HUES48 (cell line): ENCODE data around the gene VSTM4.

ENCODE experiments used
- H3K27ac ChIP-seq: one replicate; pipeline ENCODE4 v1.7.0; 2013; ENCODE audit warnings: low read depth, low read length, inconsistent platforms
- H3K27me3 ChIP-seq: 2 replicates; pipeline ENCODE4 v1.6.1; 2013; ENCODE audit warnings: mild to moderate bottlenecking, low read length; ENCODE audit not compliant: control insufficient read depth, insufficient read depth
- H3K36me3 ChIP-seq: 2 replicates; pipeline ENCODE4 v1.6.1; 2013; ENCODE audit warnings: low read length; ENCODE audit not compliant: control insufficient read depth, insufficient read depth
- H3K4me1 ChIP-seq: 2 replicates; pipeline ENCODE4 v1.6.1; 2013; ENCODE audit warnings: mild to moderate bottlenecking, low read length; ENCODE audit not compliant: control insufficient read depth, insufficient read depth
- H3K4me3 ChIP-seq: 2 replicates; pipeline ENCODE4 v1.5.1; 2013; ENCODE audit warnings: mild to moderate bottlenecking, low read depth, low read length
- H3K9ac ChIP-seq: 2 replicates; pipeline ENCODE4 v1.6.1; 2013; ENCODE audit warnings: mild to moderate bottlenecking, low read depth, low read length, moderate library complexity
- H3K9me3 ChIP-seq: 2 replicates; pipeline ENCODE4 v1.6.1; 2013; ENCODE audit warnings: low read length; ENCODE audit not compliant: control insufficient read depth, insufficient read depth

The VSTM4 gene

DNA sequence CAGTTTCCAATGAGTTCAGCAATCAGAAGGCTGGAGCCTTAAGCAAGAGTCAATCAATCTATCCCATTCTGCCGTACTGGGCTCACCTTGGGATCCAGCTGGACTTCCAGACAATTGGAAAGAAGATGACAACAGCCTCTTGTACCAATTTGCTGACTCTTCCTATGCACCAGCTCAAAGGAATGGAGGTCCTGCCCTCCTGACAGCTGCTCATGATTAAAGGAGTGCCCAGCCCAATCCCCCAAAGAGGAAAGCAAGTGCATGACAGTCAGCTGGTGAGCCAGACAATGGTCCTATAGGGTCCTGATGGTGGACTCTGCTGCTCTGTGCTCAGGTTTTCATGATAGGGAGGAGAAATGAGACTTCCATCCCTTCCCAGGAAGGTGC, 25.1 kb downstream of the VSTM4 start:
- Histone ChIP-seq H3K27me3 (no peaks in the 10 kb centered on the region), H3K4me1 (peaks cover 6% of the 10 kb centered on the region; the same call in 1 of the 2 replicates), H3K36me3 (no peaks in the 10 kb centered on the region), H3K27ac (no peak overlapping the region), H3K9ac (no peak overlapping the region), H3K4me3 (no peak overlapping the region), H3K9me3 (peaks cover 10% of the 10 kb centered on the region; the same call in 1 of the 2 replicates)

DNA sequence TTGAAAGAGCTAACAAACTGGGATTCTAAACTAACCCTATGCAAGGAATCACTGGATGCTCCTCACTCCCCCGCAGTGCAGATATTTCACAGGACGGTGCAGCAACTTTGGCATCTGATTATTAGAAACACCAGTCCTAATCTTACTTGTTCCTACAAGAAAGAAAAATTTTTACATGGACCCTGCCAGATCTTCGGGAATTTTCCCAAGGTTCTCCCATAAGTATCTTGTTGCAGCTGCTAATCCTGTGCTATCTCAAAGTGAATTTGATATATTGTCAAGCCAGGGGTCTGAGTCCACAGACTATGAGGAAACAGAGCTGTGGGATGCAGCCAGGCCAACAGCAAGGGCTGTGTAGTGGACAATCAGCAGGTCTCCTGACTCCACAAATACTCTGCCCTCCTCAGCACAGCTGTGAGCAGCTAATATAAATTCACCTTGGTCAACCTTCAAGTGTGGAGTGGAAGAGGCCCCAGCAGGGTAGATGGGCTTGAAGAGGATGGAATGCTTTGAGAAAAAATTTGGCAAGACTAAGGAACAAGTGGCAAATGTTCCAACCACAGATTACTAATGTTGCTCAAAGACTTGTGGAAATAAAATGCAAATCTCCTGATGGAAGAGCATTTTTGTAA, 25.6 kb downstream of the VSTM4 start:
- H3K27ac ChIP-seq: no peak overlapping the region
- H3K4me1 ChIP-seq: peaks cover 6% of the 10 kb centered on the region; the same call in 1 of the 2 replicates
- H3K4me3 ChIP-seq: no peak overlapping the region
- H3K9ac ChIP-seq: no peak overlapping the region
- H3K27me3 ChIP-seq: no peaks in the 10 kb centered on the region
- peaks cover 10% of the 10 kb centered on the region; the same call in 1 of the 2 replicates for H3K9me3 ChIP-seq
- no peaks in the 10 kb centered on the region for H3K36me3 ChIP-seq

DNA sequence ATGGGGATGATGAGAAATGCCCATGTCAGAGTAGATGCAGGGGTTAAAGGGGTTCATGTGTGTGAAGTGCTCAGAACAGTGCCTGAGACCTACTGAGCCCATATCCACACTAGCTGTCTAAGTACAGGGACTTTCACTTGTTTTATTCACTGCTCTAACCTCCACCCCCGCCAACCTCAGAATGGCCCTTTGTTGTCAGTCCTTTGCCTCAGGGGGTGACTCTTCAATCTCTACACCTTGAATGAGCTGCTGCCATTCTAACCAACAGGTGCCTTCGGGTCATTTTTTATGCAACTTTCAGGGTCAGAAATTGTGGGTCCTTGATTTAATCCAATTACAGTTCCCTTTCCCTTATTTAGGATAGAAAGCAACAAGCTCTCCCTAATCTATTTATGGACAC, 26.2 kb downstream of the VSTM4 start:
- H3K36me3 ChIP-seq: no peaks in the 10 kb centered on the region
- H3K9ac ChIP-seq: no peak overlapping the region
- no peak overlapping the region for H3K27ac ChIP-seq
- peaks cover 10% of the 10 kb centered on the region; the same call in 1 of the 2 replicates for H3K9me3 ChIP-seq
- no peak overlapping the region for H3K4me3 ChIP-seq
- H3K27me3 ChIP-seq: no peaks in the 10 kb centered on the region
- H3K4me1 ChIP-seq: peaks cover 6% of the 10 kb centered on the region; the same call in 1 of the 2 replicates

DNA sequence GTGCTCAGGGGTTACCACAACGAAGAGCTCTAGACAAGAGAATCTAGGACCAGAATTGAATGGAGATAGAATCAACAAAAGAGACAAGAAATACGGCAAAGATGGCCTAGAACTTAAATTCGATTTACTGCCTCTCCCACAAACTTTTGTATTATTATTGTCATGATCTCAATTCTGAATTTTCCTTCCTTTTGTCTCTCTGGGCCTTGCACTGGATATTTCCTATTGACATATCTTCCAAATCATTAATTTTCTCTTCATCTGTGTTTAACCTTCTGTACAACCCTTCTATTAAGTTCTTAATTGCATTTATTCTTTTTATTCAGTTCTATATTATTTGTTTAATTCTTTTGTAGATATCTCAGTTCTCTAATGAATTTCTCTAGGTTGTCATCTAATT, 28.4 kb downstream of the VSTM4 start:
- Histone ChIP-seq H3K27me3 (no peaks in the 10 kb centered on the region), H3K4me1 (peaks cover 8% of the 10 kb centered on the region; the same call in 1 of the 2 replicates), H3K36me3 (no peaks in the 10 kb centered on the region), H3K27ac (no peak overlapping the region), H3K9me3 (peaks cover 10% of the 10 kb centered on the region; the same call in 1 of the 2 replicates), H3K4me3 (no peak overlapping the region), H3K9ac (no peak overlapping the region)

DNA sequence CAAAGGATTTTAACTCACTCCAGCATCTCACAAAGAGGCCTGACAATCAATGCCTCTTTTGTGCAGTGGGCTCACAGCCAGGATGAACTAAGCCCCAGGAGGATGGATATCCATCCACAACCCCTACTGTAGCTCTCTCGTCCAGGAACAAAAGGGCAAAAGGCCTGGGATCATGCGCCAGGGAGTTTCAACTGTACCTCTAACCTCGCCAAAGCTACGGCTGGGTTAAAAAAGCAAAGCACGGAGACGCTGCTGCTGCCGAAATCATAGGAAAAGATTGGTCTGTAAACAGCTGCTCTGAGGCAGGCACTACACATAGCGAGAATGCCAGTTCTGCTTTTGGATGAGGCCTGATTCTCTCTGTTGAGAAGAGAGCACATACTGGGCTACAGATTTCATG, 32.1 kb downstream of the VSTM4 start:
- Histone ChIP-seq H3K4me3 (no peak overlapping the region), H3K36me3 (no peaks in the 10 kb centered on the region), H3K27me3 (no peaks in the 10 kb centered on the region), H3K27ac (no peak overlapping the region), H3K9me3 (peaks cover 10% of the 10 kb centered on the region; the same call in 1 of the 2 replicates), H3K4me1 (peaks cover 10% of the 10 kb centered on the region; the same call in 1 of the 2 replicates), H3K9ac (no peak overlapping the region)

DNA sequence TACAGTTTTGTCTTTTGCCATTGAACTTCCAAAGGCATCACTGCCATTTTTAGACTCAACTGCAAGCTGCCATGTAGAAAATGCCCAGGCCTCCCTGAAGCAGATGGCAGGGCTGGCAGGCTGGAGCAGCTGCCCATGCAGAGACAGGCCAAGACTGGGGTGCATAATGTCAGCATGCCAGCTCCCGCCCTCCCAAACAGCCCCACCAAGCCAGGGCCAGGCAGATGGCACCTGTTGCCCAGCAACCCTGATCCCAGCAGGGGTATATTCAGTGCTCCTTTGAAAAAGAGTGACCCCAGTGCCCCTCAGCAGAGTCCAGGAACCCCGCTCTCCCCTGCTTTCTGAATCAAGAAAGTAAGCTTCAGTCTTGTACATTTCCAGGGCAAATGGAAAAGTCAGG, 32.6 kb downstream of the VSTM4 start:
- Histone ChIP-seq H3K9ac (no peak overlapping the region), H3K27ac (no peak overlapping the region), H3K4me3 (no peak overlapping the region)

DNA sequence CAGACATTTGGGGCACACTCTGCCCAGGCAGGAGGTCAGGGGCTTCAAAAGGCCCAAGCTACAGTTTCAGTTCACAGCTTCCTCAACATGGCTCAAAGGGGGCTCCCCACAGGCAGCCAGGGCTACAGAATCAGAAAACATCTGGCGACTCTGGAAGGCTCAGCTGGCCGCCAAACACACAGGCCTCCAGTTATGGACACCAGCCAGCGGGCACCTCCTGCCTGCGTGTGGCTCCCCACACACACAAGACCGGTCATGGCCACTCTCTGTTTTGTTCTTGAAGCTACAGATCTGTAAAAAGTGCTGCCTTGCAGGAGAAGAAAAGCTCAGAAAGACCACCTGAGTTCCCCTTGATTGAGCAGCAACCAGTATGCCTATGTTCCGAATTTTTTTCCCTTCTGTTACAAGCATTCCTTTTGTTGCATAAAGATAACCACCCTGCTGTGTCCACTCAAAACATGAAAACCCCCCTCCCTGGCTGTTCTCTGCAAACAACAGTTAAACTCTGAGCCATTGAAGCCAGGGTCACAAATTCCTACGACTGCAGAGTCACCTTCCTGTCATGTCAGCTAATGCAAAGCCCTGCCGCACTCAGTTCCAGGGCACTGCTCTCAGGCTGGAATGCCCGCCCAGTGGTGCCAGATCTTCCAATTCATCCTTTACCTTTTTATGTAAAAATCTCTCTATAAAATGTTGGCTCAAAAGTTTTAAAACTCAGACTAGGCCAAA, 33.6 kb downstream of the VSTM4 start:
- peak overlapping the region; percentile 76 for H3K27ac ChIP-seq
- H3K4me1 ChIP-seq: peaks cover 10% of the 10 kb centered on the region; the same call in 1 of the 2 replicates
- H3K9me3 ChIP-seq: peaks cover 2% of the 10 kb centered on the region; the same call in 1 of the 2 replicates
- H3K4me3 ChIP-seq: no peak overlapping the region
- no peaks in the 10 kb centered on the region for H3K36me3 ChIP-seq
- H3K27me3 ChIP-seq: no peaks in the 10 kb centered on the region
- H3K9ac ChIP-seq: no peak overlapping the region

More for the DNA sequence above, 32.6 kb downstream of the VSTM4 start:
- peaks cover 10% of the 10 kb centered on the region; the same call in 1 of the 2 replicates for H3K4me1 ChIP-seq
- H3K9me3 ChIP-seq: peaks cover 10% of the 10 kb centered on the region; the same call in 1 of the 2 replicates
- no peaks in the 10 kb centered on the region for H3K36me3 ChIP-seq
- H3K27me3 ChIP-seq: no peaks in the 10 kb centered on the region

DNA sequence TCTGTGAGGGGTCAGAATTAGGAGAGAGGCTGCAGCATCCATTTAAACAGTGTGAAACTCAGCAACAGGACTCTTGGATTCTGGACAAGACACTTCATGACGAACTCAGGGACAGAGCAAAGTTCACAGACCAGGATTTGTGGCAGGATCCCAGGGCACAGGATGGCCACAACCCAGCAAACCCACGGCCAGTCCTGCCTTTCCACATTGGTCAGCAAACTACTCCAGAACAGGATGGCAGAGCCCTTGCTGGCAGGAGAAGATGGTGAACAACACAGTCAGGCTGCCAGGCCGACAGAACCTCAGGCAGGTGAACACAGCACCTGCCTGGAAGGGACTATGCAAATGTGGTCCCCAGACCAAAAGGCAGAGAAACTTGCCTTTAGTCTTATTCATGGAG, 34.4 kb downstream of the VSTM4 start:
- Histone ChIP-seq H3K4me1 (peaks cover 10% of the 10 kb centered on the region; the same call in 1 of the 2 replicates), H3K9ac (no peak overlapping the region), H3K4me3 (no peak overlapping the region), H3K36me3 (no peaks in the 10 kb centered on the region), H3K9me3 (no peaks in the 10 kb centered on the region), H3K27me3 (no peaks in the 10 kb centered on the region), H3K27ac (peak overlapping the region; percentile 76)

DNA sequence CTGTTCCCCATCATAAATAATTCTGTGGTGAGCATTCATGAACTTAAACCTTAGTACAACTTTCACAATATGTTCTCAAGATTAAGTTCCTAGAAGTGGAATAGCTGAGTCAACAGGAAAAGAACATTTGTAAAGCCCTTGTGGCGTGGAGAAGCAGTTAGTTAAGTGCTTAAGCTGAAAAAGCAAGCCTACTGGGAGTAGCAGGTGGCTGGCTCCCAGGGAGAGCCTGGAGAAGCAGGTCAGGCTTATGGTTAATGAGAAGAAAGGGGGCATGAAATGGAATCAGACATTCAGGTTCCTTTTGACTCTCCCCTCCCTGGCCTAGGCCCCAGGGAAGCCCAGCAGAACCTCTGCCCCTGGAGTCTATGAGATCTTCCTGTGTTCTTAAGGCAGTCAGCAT, 35.3 kb downstream of the VSTM4 start:
- Histone ChIP-seq H3K27ac (no peak overlapping the region), H3K36me3 (no peaks in the 10 kb centered on the region), H3K27me3 (no peaks in the 10 kb centered on the region), H3K9me3 (no peaks in the 10 kb centered on the region), H3K4me1 (peaks cover 10% of the 10 kb centered on the region; the same call in 1 of the 2 replicates), H3K4me3 (no peak overlapping the region), H3K9ac (no peak overlapping the region)

DNA sequence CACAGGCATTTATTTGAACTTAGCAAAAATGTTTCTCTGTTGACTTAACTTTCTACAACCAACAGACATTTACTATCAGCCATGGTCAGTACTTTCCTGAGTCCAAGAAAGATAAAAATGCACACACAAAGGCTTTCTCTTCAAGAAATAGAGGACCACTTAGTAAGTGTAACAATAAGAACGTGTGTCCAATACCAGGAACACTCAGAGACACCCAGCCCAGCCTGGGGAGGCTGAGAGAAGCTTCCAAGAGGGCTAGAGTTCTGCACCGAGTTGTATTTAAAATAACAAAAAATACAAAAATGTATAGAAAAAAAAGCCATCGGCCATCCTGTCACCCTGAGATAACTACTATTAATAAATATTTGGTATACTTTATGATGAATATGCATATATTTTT, 35.8 kb downstream of the VSTM4 start:
- Histone ChIP-seq H3K9ac (no peak overlapping the region), H3K9me3 (no peaks in the 10 kb centered on the region), H3K27me3 (no peaks in the 10 kb centered on the region), H3K4me3 (no peak overlapping the region), H3K27ac (no peak overlapping the region), H3K4me1 (peaks cover 10% of the 10 kb centered on the region; the same call in 1 of the 2 replicates), H3K36me3 (no peaks in the 10 kb centered on the region)

DNA sequence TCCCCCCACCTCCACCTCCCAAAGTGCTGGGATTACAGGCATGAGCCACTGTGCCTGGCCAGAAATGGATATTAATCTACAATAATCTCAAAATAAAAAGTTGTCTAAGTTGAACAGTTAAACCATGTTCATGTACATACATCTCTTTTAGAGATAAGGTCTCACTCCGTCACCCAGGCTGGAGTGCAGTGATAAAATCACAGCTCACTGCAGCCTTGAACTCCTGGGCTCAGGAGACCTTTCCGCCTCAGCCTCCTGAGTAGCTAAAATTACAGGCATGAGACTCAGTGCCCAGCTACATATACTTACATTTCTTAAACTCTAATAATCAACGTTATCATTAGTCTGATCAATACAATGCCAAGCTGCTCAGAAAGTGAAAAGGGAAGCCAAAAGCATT, 36.2 kb downstream of the VSTM4 start:
- Histone ChIP-seq H3K27ac (no peak overlapping the region), H3K4me1 (peaks cover 10% of the 10 kb centered on the region; the same call in 1 of the 2 replicates), H3K9me3 (no peaks in the 10 kb centered on the region), H3K4me3 (no peak overlapping the region), H3K9ac (no peak overlapping the region), H3K36me3 (no peaks in the 10 kb centered on the region), H3K27me3 (no peaks in the 10 kb centered on the region)
